PC-9 (cell line): ENCODE measurements around the gene HOXD3. TPM values are rescaled to one million over a fixed set of nuclear protein-coding genes. Genes with fewer than 3 reads are reported as not detected.

ENCODE experiments used
- BruUV-seq: library from RNA; stranded (reverse); fragments of 400-500 nt; replicated peaks from 2 replicates; lab custom pipeline; 2021; lab: Mats Ljungman, UMichigan
- CTCF ChIA-PET: fragments of 300-600 bp; sonication (Branson Sonifier 250); formaldehyde crosslinking; loops from one replicate; lab custom pipeline; 2022; ENCODE audit warnings: antibody characterized with exemption; lab: Charles Lee
- POLR2A ChIA-PET: fragments of 300-600 bp; sonication (Branson Sonifier 250); formaldehyde crosslinking; loops from one replicate; lab custom pipeline; 2022; ENCODE audit warnings: antibody characterized with exemption; ENCODE audit not compliant: unreplicated experiment; lab: Charles Lee
- DNase-seq, 2 experiments: peaks; one replicate each; pipeline versions ENCODE4 v3.0.0 to v3.0.0-alpha.2; 2015 to 2022; ENCODE audit warnings: mixed read lengths in 1 of 2
- H2AFZ ChIP-seq: fragments of 200-600 bp; sonication (generic); 2 replicates; pipeline ENCODE4 v1.8.1; 2017; ENCODE audit warnings: antibody characterized with exemption
- H3F3A ChIP-seq: fragments of 200-600 bp; sonication (generic); 2 replicates; pipeline ENCODE4 v1.8.1; 2017; ENCODE audit warnings: antibody characterized with exemption, mild to moderate bottlenecking, low read depth; ENCODE audit not compliant: insufficient read depth
- H3K27ac ChIP-seq: fragments of 200-600 bp; sonication (generic); 2 replicates; pipeline ENCODE4 v1.6.1; 2016; ENCODE audit warnings: mixed run types
- H3K27me3 ChIP-seq: fragments of 200-600 bp; sonication (generic); 2 replicates; pipeline ENCODE4 v1.6.1; 2016; ENCODE audit warnings: low read depth, mixed run types; ENCODE audit not compliant: insufficient read depth
- H3K36me3 ChIP-seq: fragments of 200-600 bp; sonication (generic); 2 replicates; pipeline ENCODE4 v1.6.1; 2016; ENCODE audit warnings: low read depth, mixed run types
- H3K4me1 ChIP-seq: fragments of 200-600 bp; sonication (generic); replicated peaks from 2 replicates; pipeline ENCODE4 v1.6.1; 2016; ENCODE audit warnings: mixed run types; ENCODE audit not compliant: insufficient read depth
- H3K4me2 ChIP-seq: fragments of 200-600 bp; sonication (generic); 2 replicates; pipeline ENCODE4 v1.6.1; 2017; ENCODE audit warnings: mixed run types
- H3K4me3 ChIP-seq: fragments of 200-600 bp; sonication (generic); 2 replicates; pipeline ENCODE4 v1.6.1; 2016; ENCODE audit warnings: mixed run types
- H3K79me2 ChIP-seq: fragments of 200-600 bp; sonication (generic); 2 replicates; pipeline ENCODE4 v1.6.1; 2017; ENCODE audit warnings: low read depth, mixed run types
- H3K9me2 ChIP-seq: fragments of 200-600 bp; sonication (generic); 2 replicates; pipeline ENCODE4 v1.8.1; 2017; ENCODE audit warnings: mild to moderate bottlenecking; ENCODE audit not compliant: insufficient read depth
- H3K9me3 ChIP-seq: fragments of 200-600 bp; sonication (generic); 2 replicates; pipeline ENCODE4 v1.8.1; 2016; ENCODE audit warnings: low read depth; ENCODE audit not compliant: insufficient read depth
- H4K20me1 ChIP-seq: fragments of 200-600 bp; sonication (generic); 2 replicates; pipeline ENCODE4 v1.8.1; 2017; ENCODE audit not compliant: insufficient read depth
- CTCF ChIP-seq: fragments of 200-600 bp; sonication (generic); conservative IDR thresholded peaks from 2 replicates; pipeline ENCODE4 v1.6.1; 2017; ENCODE audit warnings: mixed run types, antibody characterized with exemption, mild to moderate bottlenecking, moderate library complexity
- EZH2 ChIP-seq: fragments of 200-600 bp; sonication (generic); IDR thresholded peaks from 2 replicates; pipeline ENCODE4 v1.8.0; 2017; ENCODE audit warnings: antibody characterized with exemption, low read depth
- intact Hi-C: fragments of 100-400 bp; cut with micrococcal nuclease; formaldehyde crosslinking; loops from one replicate; pipeline ENCODE4 v1.10.0; 2022; ENCODE audit not compliant: unreplicated experiment
- total RNA-seq: library from RNA; stranded (reverse); gene quantifications from 2 replicates; pipeline ENCODE4 v1.2.3, GENCODE V29; 2021

Gene HOXD3
- total RNA-seq, 1 experiment from 2014 or later, result not detected

GRCh38 chr2:176187899-176188773, 31.0 kb downstream of the HOXD3 start, which contains the start of gene HOXD1:
Gene HOXD1, plus strand, starts transcription at chr2:176188668. Its CDS starts 134 bp downstream, at chr2:176188802.
- H3K4me2 ChIP-seq, result no peak within 1 kb of the TSS
- no peak within 1 kb of the TSS for H2AFZ ChIP-seq
- no peaks in the 10 kb centered on the region for H3K36me3 ChIP-seq
- no peak within 1 kb of the TSS for H3K4me3 ChIP-seq
- intact Hi-C loops, result no loop called here
- no peaks in the 10 kb centered on the region for H3K9me2 ChIP-seq
- H3K79me2 ChIP-seq, result no peaks in the 10 kb centered on the region
- BruUV-seq, result no TSS peak
- H4K20me1 ChIP-seq, result no peaks in the 10 kb centered on the region
- H3K27me3 ChIP-seq, result peaks cover 49% of the 10 kb centered on the region
- no peak for DNase-seq
- no peak within 1 kb of the TSS for H3K27ac ChIP-seq
- no peak for TF ChIP-seq CTCF
- TF ChIP-seq EZH2, result no peak
- H3F3A ChIP-seq, result no peaks in the 10 kb centered on the region
- ChIA-PET POLR2A (no interaction called here), CTCF (no interaction called here)
- H3K4me1 ChIP-seq, result no peaks in the 10 kb centered on the region
- no peaks in the 10 kb centered on the region for H3K9me3 ChIP-seq

- Histone ChIP-seq H3K4me1 (no peaks in the 10 kb centered on the region), H4K20me1 (no peaks in the 10 kb centered on the region), H3K27ac (no peak overlapping the region), H3K4me3 (no peak overlapping the region), H2AFZ (no peak overlapping the region), H3K9me2 (no peaks in the 10 kb centered on the region), H3K36me3 (no peaks in the 10 kb centered on the region), H3K4me2 (no peak overlapping the region), H3K79me2 (no peaks in the 10 kb centered on the region), H3K27me3 (peaks cover 58% of the 10 kb centered on the region), H3F3A (no peaks in the 10 kb centered on the region), H3K9me3 (no peaks in the 10 kb centered on the region)
- BruUV-seq, result no TSS peak
- no peak for TF ChIP-seq CTCF
- no peak for TF ChIP-seq EZH2
- intact Hi-C loops, result no loop called here
- POLR2A ChIA-PET, result no interaction called here
- CTCF ChIA-PET, result no interaction called here
- no peak for DNase-seq
Observed at GRCh38 chr2:176188774-176189680, 31.9 kb downstream of the HOXD3 start.
